Lung (tissue), 12 donors: Measurements from ENCODE around the gene BMAL1. TPM values are rescaled to one million over a fixed set of nuclear protein-coding genes. Genes with fewer than 3 reads are reported as not detected.

Experiments
- ATAC-seq: fragments of 200-7000 bp; cut with Tn5 transposase; one replicate; pipeline ENCODE4 v1.9.1; 2020; ENCODE audit warnings: moderate number of reproducible peaks; ENCODE audit not compliant: insufficient read depth, low FRiP score
- DNase-seq, 3 donors: peaks; one replicate each; pipeline ENCODE4 v3.0.0-alpha.2; 2013 to 2017
- H3K27ac ChIP-seq, 2 donors: one replicate each; pipeline ENCODE4 v1.5.1; 2013; ENCODE audit warnings: mild to moderate bottlenecking in 2 of 2, moderate library complexity in 2 of 2, control low read depth in 1 of 2, inconsistent platforms in 1 of 2, low read depth in 1 of 2, low read length in 1 of 2
- H3K27me3 ChIP-seq, 3 donors: one replicate each; pipeline ENCODE4 v1.5.1; 2013; ENCODE audit warnings: low read length in 2 of 3; ENCODE audit not compliant: control insufficient read depth in 3 of 3, insufficient read depth in 3 of 3
- H3K36me3 ChIP-seq, 4 donors: one replicate each; pipeline ENCODE4 v1.5.1; 2013; ENCODE audit warnings: low read length in 4 of 4, mild to moderate bottlenecking in 1 of 4, moderate library complexity in 1 of 4; ENCODE audit not compliant: control insufficient read depth in 4 of 4, insufficient read depth in 4 of 4
- H3K4me1 ChIP-seq, 5 donors: one replicate each; pipeline ENCODE4 v1.5.1; 2013; ENCODE audit warnings: low read length in 5 of 5, mild to moderate bottlenecking in 2 of 5, moderate library complexity in 1 of 5; ENCODE audit not compliant: control insufficient read depth in 5 of 5, insufficient read depth in 5 of 5
- H3K4me3 ChIP-seq: one replicate; pipeline ENCODE4 v1.5.1; 2013; ENCODE audit warnings: mild to moderate bottlenecking, control low read depth, moderate library complexity
- H3K9ac ChIP-seq, 2 donors: one replicate each; pipeline ENCODE4 v1.5.1; 2013; ENCODE audit warnings: low read length in 2 of 2, control low read depth in 1 of 2; ENCODE audit not compliant: insufficient read depth in 1 of 2
- H3K9me3 ChIP-seq, 4 donors: one replicate each; pipeline ENCODE4 v1.5.1; 2013; ENCODE audit warnings: low read length in 3 of 4, mild to moderate bottlenecking in 1 of 4, moderate library complexity in 1 of 4; ENCODE audit not compliant: control insufficient read depth in 4 of 4, insufficient read depth in 3 of 4
- CTCF ChIP-seq: IDR thresholded peaks from 2 replicates; pipeline ENCODE4 v1.5.1; 2012; ENCODE audit warnings: mild to moderate bottlenecking; ENCODE audit errors: control extremely low read depth, extremely low read depth
- WGBS, 2 donors: extraction: QIAGEN DNeasy Blood & Tissue Kit; methylation state at CpG; one replicate each; pipeline ENCODE4 v1.1.7; 2013; 5-methylcytosine and 5-hydroxymethylcytosine counted together
- polyA plus RNA-seq, 2 donors: library from polyadenylated mRNA; stranded (reverse); fragments of 200-250 nt; gene quantifications; one replicate each; pipeline ENCODE4 v1.2.1, GENCODE V29; 2013
- total RNA-seq, 2 donors: library from RNA; depleted of rRNA in 1 of 2; stranded (reverse); fragments of >200 nt in 1 of 2; gene quantifications; one replicate each; pipeline ENCODE4 v1.2.1, GENCODE V29; 2014 to 2021
- donor health status: control.
- donor health status: control.
- donor health status: Bipolar disorder and iron deficiency.
- donor health status: healthy.
- donor health status: DM: yes; HTN: yes; CAD: no.

BMAL1 gene
- total and polyA plus RNA-seq, 4 donors: 13.4 to 38.0 (median 26.2) TPM

DNA sequence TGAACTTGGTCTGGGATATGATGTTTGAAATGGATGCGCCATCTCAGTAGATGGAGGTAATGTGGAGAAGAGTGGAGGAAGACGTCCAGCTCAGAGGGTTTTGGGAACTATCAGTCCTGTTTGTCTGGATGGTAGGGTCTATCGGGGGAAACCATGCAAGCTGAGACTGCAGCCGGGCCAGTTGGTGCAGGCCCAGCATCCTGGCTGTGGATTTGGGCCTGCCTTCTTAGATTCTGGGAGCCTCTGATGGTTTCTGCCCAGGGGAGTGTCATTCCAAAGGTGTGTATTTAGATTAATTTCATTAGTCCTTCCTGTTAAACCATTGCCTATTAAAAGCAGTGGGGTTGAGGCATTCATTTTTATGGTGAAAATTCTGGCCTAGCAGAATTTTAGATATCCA, 31.6 kb downstream of the BMAL1 start:
- no peak for TF ChIP-seq CTCF
- H3K9me3 ChIP-seq: no peaks in the 10 kb centered on the region
- no peak overlapping the region for H3K4me3 ChIP-seq
- WGBS, 2 donors: 94 to 97% methylated on average over 4 of the region's 4 CpGs
- DNase-seq: no peak
- H3K4me1 ChIP-seq: peaks cover 0 to 24% (median 5%) of the 10 kb centered on the region in 5 donors
- H3K9ac ChIP-seq: no peak overlapping the region
- H3K27me3 ChIP-seq: no peaks in the 10 kb centered on the region
- no peak for ATAC-seq
- no peak overlapping the region for H3K27ac ChIP-seq
- H3K36me3 ChIP-seq: no peaks in the 10 kb centered on the region

- no peaks in the 10 kb centered on the region for H3K36me3 ChIP-seq
- no peaks in the 10 kb centered on the region for H3K27me3 ChIP-seq
- H3K9ac ChIP-seq: no peak overlapping the region
- no peak overlapping the region for H3K27ac ChIP-seq
- WGBS, 2 donors: 90 to 94% methylated on average over 6 of the region's 6 CpGs
- peaks cover 0 to 22% (median 11%) of the 10 kb centered on the region in 5 donors for H3K4me1 ChIP-seq
- no peak for TF ChIP-seq CTCF
- H3K4me3 ChIP-seq: no peak overlapping the region
- peak in 2 of 3 donors; percentile 15 to 23 for DNase-seq
- no peaks in the 10 kb centered on the region for H3K9me3 ChIP-seq
- no peak for ATAC-seq
Measured at GRCh38 chr11:13310443-13310842, 32.9 kb downstream of the BMAL1 start.

- no peaks in the 10 kb centered on the region for H3K36me3 ChIP-seq
- ATAC-seq (no peak), DNase-seq (no peak)
- H3K4me1 ChIP-seq: peaks cover 0 to 24% (median 9%) of the 10 kb centered on the region in 5 donors
- no peaks in the 10 kb centered on the region for H3K27me3 ChIP-seq
- no peaks in the 10 kb centered on the region for H3K9me3 ChIP-seq
- H3K9ac ChIP-seq: no peak overlapping the region
- TF ChIP-seq CTCF: no peak
- WGBS, 2 donors: 87 to 96% methylated on average over 3 of the region's 3 CpGs
- no peak overlapping the region for H3K4me3 ChIP-seq
- H3K27ac ChIP-seq: no peak overlapping the region
Measured at GRCh38 chr11:13311570-13311969, 34.0 kb downstream of the BMAL1 start.

DNA sequence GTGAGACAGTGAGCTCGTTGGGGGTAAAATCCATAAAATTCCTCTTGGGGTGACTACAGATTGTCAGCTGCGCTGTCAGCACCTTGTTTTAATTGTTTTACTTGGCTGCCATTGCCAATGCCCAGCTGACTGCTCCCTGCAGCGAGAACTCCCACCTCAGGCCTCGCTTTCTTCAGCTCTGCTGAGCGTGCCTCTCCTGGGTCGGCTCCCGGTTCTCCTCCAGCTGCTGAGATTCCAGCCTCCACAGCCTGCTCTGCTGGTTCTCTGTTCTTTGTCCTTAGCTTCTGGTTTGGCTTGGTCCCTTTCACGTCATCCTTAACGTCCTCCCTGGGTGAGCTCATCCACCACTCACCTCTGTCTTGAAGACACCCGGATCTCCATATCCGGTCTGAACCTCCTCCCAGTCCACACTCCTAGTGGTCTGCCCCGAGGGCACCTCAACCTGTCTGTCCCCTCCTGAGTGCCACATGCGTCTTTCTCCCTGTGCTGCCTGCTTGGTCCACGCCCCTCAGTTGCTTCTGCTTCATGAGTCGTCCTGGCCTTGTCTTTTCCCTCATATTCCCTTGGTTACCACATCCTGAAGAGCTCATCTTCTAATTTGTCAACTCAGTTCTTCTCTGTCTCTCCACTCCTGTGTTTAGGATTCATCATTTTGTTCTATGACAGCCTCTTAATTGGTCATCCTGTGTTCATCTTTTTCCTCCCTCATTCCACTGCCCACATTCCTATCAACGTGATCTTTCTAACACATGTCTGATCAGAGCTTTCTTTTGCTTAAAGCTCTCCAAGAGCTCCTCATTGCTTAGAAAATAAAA, 35.6 kb downstream of the BMAL1 start:
- no peak for TF ChIP-seq CTCF
- H3K27me3 ChIP-seq: no peaks in the 10 kb centered on the region
- WGBS, 2 donors: 90 to 92% methylated on average over 16 of the region's 16 CpGs
- no peak for DNase-seq
- H3K4me3 ChIP-seq: no peak overlapping the region
- H3K9ac ChIP-seq: no peak overlapping the region
- H3K36me3 ChIP-seq: no peaks in the 10 kb centered on the region
- H3K4me1 ChIP-seq: peaks cover 0 to 23% (median 11%) of the 10 kb centered on the region in 5 donors
- ATAC-seq: no peak
- no peaks in the 10 kb centered on the region for H3K9me3 ChIP-seq
- no peak overlapping the region for H3K27ac ChIP-seq
